K562 (cell line): ENCODE results near the gene HPS3. TPM values are rescaled to one million over a fixed set of nuclear protein-coding genes. Genes with fewer than 3 reads are reported as not detected.

Experiments
- BHLHE40 ChIP-seq: IDR thresholded peaks from 2 replicates; pipeline ENCODE4 v1.6.1; 2011; ENCODE audit warnings: low read length, improper control_type of control experiment
- CHCHD3 ChIP-seq: fragments of 250-450 bp; sonication (Bioruptor Pico); IDR thresholded peaks from 2 replicates; pipeline ENCODE4 v2.1.2; 2022; ENCODE audit warnings: mild to moderate bottlenecking
- CREBBP ChIP-seq: IDR thresholded peaks from one replicate; pipeline ENCODE4 v1.6.1; 2012; ENCODE audit warnings: low read depth, mild to moderate bottlenecking, control low read depth, inconsistent platforms, low read length
- EWSR1 ChIP-seq: fragments of 450-650 bp; IDR thresholded peaks from 2 replicates; pipeline ENCODE4 v1.6.1; 2018; ENCODE audit warnings: borderline replicate concordance, mild to moderate bottlenecking, low read depth, moderate library complexity; ENCODE audit not compliant: partially characterized antibody
- HNRNPH1 ChIP-seq: fragments of 200-400 bp; formaldehyde crosslinking; optimal IDR thresholded peaks from 2 replicates; pipeline ENCODE3; 2017; ENCODE audit warnings: low read depth, mild to moderate bottlenecking, low read length, moderate library complexity
- LARP7 ChIP-seq: fragments of 450-650 bp; IDR thresholded peaks from 2 replicates; pipeline ENCODE4 v1.6.1; 2016
- NCOA2 ChIP-seq, 2 experiments: fragments of 450-650 bp; IDR thresholded peaks; 2 replicates each; pipeline ENCODE4 v1.6.1; 2018; ENCODE audit warnings: mild to moderate bottlenecking in 2 of 2, moderate library complexity in 1 of 2; ENCODE audit not compliant: partially characterized antibody in 2 of 2
- SMAD2 ChIP-seq: fragments of 150-350 bp; IDR thresholded peaks from 2 replicates; pipeline ENCODE4 v1.6.1; 2014; ENCODE audit warnings: low read depth, mild to moderate bottlenecking, low read length
- TRIM24 ChIP-seq, 2 experiments: fragments of 450-650 bp; IDR thresholded peaks; 2 replicates each; pipeline ENCODE4 v1.6.1; 2016
- ZC3H8 ChIP-seq: fragments of 450-650 bp; IDR thresholded peaks from 2 replicates; pipeline ENCODE4 v1.6.1; 2017
- ZNF24 ChIP-seq: fragments of 450-650 bp; IDR thresholded peaks from 2 replicates; pipeline ENCODE4 v1.6.1; 2016
- ZNF695 ChIP-seq: fragments of 450-650 bp; formaldehyde crosslinking; IDR thresholded peaks from 2 replicates; pipeline ENCODE4 v1.4.0; 2020; ENCODE audit warnings: mild to moderate bottlenecking, moderate library complexity
- polyA plus RNA-seq, 8 experiments: library from polyadenylated mRNA; depleted of rRNA in 4 of 8; stranded (reverse) in 5 of 8; unstranded in 3 of 8; fragments of >200 nt; fragmentation: Nextera tagmentation in 2 of 8; fragmentation: Illumina TruSeq in 1 of 8; extraction: Ambion mirVana in 2 of 8; extraction: Trizol in 1 of 8; gene quantifications; 2 replicates each; pipeline versions ENCODE4 v1.2.1 to v1.2.3, GENCODE V29; 2011 to 2014; ENCODE audit warnings: inconsistent platforms in 1 of 8, missing spikeins in 1 of 8
- total RNA-seq, 7 experiments: library from RNA; depleted of rRNA in 6 of 7; stranded (reverse); fragments of >200 nt in 6 of 7; fragmentation: Illumina TruSeq in 2 of 7; extraction: Trizol in 2 of 7; gene quantifications; 2 replicates each; pipeline versions ENCODE4 v1.2.1 to v1.2.3, GENCODE V29; 2011 to 2021; ENCODE audit warnings: low replicate concordance in 1 of 7
- TF ChIP-seq, protein P1 (sequence below), 2 experiments: fragments of 450-650 bp in 1 of 2; sonication (generic) in 1 of 2; formaldehyde crosslinking in 1 of 2; IDR thresholded peaks in 1 of 2; conservative IDR thresholded peaks in 1 of 2; 2 replicates each; pipeline versions ENCODE4 v1.6.1 to v1.8.1; 2016 to 2023; ENCODE audit warnings: mild to moderate bottlenecking in 2 of 2, moderate library complexity in 2 of 2, inconsistent platforms in 1 of 2, missing genetic modification reagents in 1 of 2
- TF ChIP-seq, protein P2 (sequence below): fragments of 250-450 bp; sonication (Bioruptor Pico); IDR thresholded peaks from 2 replicates; pipeline ENCODE4 v1.5.1; 2021; ENCODE audit warnings: mild to moderate bottlenecking
- TF ChIP-seq, protein P3 (sequence below): fragments of 250-450 bp; sonication (Bioruptor Pico); IDR thresholded peaks from 2 replicates; pipeline ENCODE4 v1.5.0; 2021
- TF ChIP-seq, protein P4 (sequence below): fragments of 250-450 bp; sonication (Bioruptor Pico); IDR thresholded peaks from 2 replicates; pipeline ENCODE4 v1.4.0; 2020; ENCODE audit warnings: mild to moderate bottlenecking
- TF ChIP-seq, protein P5 (sequence below): fragments of 250-450 bp; sonication (Bioruptor Pico); IDR thresholded peaks from 2 replicates; pipeline ENCODE4 v1.8.0; 2022; ENCODE audit warnings: moderate library complexity, mild to moderate bottlenecking, inconsistent platforms
- TF ChIP-seq, protein P6 (sequence below): fragments of 450-650 bp; formaldehyde crosslinking; IDR thresholded peaks from 2 replicates; pipeline ENCODE4 v1.4.0; 2020; ENCODE audit warnings: mild to moderate bottlenecking, moderate library complexity

HPS3 gene
- total and polyA plus RNA-seq, 9 of the 15 experiments (the other 6 are each of a cell fraction or from before 2014, with no cell fraction given): 1.2 to 11.3 (median 7.6) TPM

DNA sequence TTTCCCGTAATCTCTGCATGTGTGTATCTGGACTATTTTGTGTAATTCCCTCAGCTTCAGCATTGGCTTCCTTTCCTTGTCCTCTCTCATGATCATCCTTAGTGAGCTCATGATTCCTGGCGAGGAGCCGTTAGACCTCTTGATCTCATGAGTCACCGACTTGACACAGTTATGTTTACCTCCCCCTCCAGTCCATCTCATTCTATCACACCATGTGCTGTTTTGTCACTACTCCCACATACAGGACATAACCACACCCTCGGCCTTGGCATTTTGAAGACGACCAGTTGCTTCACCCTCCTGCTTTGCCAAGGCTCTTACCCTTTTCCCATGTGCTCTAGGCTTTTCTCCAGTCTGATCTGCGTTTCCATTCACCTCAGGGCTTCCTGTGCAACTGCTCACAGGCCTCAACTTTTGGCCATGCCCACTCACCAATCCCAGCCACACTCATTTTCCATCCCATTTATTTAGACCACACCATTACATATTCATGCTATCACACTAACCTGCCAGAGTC lies 50.7 kb downstream of the HPS3 start (continued):
- TF ChIP-seq, protein P1, sequence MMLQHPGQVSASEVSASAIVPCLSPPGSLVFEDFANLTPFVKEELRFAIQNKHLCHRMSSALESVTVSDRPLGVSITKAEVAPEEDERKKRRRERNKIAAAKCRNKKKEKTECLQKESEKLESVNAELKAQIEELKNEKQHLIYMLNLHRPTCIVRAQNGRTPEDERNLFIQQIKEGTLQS (IDR thresholded peaks at IDR 0.05): peak; percentile 95
- TF ChIP-seq, protein P1 (CRISPR knock-in tag; conservative IDR thresholded peaks at IDR 0.05): peak; percentile 45; the same call in 1 of the 2 replicates
- TF ChIP-seq, protein P2, sequence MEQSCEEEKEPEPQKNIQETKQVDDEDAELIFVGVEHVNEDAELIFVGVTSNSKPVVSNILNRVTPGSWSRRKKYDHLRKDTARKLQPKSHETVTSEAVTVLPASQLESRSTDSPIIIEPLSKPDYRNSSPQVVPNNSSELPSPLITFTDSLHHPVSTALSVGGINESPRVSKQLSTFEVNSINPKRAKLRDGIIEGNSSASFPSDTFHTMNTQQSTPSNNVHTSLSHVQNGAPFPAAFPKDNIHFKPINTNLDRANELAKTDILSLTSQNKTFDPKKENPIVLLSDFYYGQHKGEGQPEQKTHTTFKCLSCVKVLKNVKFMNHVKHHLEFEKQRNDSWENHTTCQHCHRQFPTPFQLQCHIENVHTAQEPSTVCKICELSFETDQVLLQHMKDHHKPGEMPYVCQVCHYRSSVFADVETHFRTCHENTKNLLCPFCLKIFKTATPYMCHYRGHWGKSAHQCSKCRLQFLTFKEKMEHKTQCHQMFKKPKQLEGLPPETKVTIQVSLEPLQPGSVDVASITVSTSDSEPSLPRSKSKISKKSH (CRISPR knock-in tag): no peak
- TF ChIP-seq ZC3H8: no peak
- TF ChIP-seq HNRNPH1: no peak
- TF ChIP-seq, protein P3, sequence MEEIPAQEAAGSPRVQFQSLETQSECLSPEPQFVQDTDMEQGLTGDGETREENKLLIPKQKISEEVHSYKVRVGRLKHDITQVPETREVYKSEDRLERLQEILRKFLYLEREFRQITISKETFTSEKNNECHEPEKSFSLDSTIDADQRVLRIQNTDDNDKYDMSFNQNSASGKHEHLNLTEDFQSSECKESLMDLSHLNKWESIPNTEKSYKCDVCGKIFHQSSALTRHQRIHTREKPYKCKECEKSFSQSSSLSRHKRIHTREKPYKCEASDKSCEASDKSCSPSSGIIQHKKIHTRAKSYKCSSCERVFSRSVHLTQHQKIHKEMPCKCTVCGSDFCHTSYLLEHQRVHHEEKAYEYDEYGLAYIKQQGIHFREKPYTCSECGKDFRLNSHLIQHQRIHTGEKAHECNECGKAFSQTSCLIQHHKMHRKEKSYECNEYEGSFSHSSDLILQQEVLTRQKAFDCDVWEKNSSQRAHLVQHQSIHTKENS (CRISPR knock-in tag): no peak
- no peak for TF ChIP-seq CREBBP
- no peak for TF ChIP-seq EWSR1
- 0 out of 2 replicates have a peak, but pooled peaks have one; percentile 25 for TF ChIP-seq LARP7
- no peak for TF ChIP-seq ZNF695
- TF ChIP-seq SMAD2: no peak
- TF ChIP-seq, protein P4, sequence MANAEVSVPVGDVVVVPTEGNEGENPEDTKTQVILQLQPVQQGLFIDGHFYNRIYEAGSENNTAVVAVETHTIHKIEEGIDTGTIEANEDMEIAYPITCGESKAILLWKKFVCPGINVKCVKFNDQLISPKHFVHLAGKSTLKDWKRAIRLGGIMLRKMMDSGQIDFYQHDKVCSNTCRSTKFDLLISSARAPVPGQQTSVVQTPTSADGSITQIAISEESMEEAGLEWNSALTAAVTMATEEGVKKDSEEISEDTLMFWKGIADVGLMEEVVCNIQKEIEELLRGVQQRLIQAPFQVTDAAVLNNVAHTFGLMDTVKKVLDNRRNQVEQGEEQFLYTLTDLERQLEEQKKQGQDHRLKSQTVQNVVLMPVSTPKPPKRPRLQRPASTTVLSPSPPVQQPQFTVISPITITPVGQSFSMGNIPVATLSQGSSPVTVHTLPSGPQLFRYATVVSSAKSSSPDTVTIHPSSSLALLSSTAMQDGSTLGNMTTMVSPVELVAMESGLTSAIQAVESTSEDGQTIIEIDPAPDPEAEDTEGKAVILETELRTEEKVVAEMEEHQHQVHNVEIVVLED (CRISPR knock-in tag): no peak
- no peak for TF ChIP-seq NCOA2 (IDR thresholded peaks at IDR 0.05; ENCODE audit: partially characterized antibody in 2 of 2)
- TF ChIP-seq, protein P5, sequence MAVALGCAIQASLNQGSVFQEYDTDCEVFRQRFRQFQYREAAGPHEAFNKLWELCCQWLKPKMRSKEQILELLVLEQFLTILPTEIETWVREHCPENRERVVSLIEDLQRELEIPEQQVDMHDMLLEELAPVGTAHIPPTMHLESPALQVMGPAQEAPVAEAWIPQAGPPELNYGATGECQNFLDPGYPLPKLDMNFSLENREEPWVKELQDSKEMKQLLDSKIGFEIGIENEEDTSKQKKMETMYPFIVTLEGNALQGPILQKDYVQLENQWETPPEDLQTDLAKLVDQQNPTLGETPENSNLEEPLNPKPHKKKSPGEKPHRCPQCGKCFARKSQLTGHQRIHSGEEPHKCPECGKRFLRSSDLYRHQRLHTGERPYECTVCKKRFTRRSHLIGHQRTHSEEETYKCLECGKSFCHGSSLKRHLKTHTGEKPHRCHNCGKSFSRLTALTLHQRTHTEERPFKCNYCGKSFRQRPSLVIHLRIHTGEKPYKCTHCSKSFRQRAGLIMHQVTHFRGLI: 0 out of 2 replicates have a peak, but pooled peaks have one; percentile 30
- peak; percentile 56; the same call in 1 of the 2 replicates for TF ChIP-seq BHLHE40
- TF ChIP-seq ZNF24: peak; percentile 27; the same call in 1 of the 2 replicates
- TF ChIP-seq CHCHD3 (CRISPR knock-in tag): no peak
- TF ChIP-seq TRIM24 (IDR thresholded peaks at IDR 0.05): peak; percentile 72 to 84
- TF ChIP-seq, protein P6, sequence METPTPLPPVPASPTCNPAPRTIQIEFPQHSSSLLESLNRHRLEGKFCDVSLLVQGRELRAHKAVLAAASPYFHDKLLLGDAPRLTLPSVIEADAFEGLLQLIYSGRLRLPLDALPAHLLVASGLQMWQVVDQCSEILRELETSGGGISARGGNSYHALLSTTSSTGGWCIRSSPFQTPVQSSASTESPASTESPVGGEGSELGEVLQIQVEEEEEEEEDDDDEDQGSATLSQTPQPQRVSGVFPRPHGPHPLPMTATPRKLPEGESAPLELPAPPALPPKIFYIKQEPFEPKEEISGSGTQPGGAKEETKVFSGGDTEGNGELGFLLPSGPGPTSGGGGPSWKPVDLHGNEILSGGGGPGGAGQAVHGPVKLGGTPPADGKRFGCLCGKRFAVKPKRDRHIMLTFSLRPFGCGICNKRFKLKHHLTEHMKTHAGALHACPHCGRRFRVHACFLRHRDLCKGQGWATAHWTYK: peak; percentile 80; the same call in 1 of the 2 replicates
